ENCODE results near the gene APOBEC3B.
"Not testable (repeated sequence)": the region's sequence is repeated elsewhere in the genome, so short reads cannot be mapped to it uniquely, and the experiment has no call there.

Gene APOBEC3B

DNA sequence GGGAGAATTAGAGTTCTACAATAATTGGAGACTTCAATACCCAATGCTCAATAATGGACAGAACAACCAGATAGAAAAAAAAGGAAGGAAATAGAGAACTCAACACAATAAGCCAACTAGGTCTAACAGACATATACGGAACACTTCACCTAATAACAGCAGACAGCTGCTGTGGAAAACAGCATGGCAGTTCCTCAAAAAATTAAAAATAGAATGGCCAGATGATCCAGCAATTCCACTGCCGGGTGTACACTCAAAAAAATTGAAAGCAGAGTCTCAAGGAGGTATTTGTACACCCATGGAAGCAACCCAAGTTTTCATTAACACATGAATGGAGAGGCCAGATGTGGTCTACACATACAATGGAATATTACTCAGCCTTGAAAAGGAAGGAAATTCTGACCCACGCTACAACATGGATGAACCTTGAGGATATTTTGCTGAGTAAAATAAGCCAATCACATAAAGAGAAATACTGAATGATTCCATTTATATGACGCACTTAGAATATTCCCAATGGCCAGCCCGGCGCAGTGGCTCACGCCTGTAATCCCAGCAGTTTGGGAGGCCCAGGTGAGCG is 26.2 kb downstream of the APOBEC3B start:
- DNase-seq, result not testable (repeated sequence)

DNA sequence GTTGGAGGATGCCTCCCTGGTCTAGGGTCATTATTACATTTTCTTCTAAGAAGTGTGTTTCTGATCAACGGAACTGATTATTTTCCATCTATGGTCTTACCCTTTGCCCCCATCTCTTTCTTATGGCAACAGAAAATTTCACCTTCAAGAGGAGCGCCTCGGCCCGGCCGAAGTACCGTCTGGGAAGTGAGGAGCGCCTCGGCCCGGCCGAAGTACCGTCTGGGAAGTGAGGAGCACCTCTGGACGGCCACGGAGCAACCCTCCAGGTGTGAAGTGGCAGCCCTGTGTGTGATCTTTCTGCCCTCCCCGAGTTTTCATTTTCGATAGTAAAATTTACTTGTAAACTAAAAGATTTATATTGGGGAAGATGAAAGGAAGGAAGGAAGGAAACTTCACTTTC is 28.8 kb downstream of the APOBEC3B start:
- DNase-seq, result no peak

DNA sequence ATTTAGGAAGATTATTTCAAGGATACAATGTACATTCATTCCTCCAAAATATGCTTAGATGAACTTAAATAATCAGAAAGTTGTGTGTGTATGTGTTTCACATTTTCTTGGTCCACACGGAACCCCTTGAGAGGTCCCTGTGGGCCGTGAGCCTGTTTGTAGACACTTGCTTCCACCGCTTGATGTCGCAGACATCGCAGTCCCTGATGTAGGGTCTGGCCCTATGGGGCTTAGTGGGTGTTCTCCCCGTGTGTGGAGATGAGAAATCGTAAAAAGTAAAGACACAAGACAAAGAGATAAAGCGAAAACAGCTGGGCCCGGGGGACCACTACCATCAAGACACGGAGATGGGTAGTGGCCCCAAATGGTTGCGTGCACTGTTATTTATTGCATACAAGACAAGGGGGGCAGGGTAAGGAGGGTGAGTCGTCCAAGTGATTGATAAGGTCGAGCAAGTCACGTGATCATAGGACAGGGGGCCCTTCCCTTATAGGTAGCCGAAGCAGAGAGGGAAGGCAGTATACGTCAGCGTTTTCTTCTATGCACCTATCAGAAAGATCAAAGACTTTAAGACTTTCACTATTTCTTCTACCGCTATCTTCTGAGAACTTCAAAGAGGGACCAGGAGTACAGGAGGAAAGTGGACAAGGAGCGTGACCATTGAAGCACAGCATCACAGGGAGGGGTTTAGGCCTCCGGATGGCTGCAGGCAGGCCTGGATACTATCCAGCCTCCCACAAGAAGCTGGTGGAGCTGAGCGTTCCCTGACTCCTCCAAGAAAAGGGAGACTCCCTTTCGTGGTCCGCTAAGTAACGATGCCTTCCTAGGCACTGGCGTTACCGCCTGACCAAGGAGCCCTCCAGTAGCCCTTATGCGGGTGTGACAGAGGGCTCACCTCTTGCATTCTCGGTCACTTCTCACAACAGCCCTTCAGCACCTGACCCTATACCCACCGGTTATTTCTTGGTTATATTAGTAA is 30.7 kb downstream of the APOBEC3B start:
- DNase-seq, result peak; percentile 9

DNA sequence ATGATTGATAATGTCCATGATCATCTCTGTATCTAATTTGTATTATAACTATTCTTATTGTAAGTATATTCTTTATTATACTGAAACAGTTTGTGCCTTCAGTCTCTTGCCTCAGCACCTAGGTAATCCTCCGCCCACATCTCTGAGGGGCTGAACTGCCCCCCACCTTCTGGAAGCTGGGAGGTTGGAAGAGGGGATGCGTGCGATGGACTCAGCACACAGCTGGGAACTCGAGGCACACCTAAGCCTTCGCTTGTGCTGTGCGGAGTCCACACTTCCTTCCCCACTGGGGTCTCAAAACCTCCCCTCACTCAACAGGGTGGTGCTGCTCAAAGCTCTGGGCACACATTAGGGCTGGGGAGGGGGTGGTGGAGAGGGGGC is 31.4 kb downstream of the APOBEC3B start:
- peak; percentile 25 for DNase-seq

DNA sequence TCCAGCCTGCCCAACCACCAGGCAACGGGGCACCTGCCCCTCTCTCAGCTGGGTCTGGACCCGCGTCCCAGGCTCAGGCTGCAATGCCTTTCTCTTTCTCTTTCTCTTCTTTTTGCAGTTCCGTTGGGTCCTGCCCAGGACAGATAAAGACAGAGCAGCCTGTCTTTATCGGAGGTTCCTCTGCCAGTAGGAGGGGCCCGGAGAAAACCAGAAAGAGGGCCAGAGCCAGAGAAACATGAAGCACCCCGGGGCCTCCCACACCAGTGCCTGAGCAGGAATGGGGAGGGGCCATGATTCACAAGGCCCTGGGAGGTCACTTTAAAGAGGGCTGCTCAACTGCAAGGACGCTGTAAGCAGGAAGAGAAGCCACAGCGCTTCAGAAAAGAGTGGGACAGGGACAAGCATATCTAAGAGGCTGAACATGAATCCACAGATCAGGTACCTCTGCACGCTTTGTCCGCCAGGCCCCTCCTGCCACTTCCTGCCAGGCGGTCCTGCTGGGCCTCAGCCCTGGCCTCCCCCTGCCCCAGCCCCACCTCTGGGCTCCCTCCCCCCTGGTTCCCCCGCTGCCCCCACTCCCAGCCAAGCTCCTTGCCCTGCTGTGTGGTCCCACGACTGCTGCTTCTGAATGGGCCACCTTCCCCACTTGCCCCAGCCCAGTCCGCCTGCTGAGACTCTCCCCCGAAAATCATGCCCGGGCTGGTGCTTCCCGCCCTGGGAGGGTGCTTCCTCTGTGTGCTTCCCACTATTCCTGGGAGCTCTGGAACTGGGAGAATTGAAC is 32.0 kb downstream of the APOBEC3B start, which contains the start of gene APOBEC3C:
TSS of gene APOBEC3C (plus strand) at position 316 of the 781 bp plus-strand sequence. CDS start at position 422, 106 bp downstream.
- peak; percentile 72 for DNase-seq

DNA sequence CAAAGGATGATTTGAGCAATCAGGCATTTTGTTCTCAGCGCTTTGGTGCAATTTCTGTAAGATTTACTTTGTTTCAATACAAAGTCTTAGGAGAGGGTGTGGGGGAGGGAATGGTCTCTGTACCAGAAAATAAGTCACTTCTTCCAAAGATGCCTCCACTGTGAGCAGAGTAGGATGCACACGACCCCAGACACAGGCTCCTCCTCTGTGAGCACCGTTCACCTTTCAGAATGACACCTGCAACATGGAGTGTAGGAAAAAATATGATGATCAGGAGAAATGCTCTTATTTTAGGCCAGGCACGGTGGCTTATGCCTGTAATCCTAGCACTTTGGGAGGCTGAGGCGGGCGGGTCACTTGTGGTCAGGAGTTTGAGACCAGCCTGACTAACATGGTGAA is 32.6 kb downstream of the APOBEC3B start:
- not testable (repeated sequence) for DNase-seq

DNA sequence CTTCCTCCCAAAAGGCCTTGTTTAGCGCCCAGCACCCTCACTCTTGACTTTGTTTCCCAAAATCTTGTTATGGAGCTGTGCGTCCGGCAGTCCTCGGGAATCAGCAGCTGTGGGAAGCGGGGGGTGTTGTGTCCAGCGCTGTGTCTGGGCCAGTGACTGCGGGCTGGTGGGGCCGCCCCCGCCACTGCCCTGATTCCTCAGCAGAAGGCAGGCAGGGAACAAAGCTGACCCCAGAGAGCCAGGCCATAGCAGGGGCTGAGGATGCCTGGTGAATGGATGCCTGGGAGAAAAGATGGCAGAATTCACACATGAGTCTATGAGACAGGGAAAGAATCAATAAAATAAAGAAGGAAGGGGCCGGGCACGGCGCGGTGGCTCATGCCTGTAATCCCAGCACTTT is 34.4 kb downstream of the APOBEC3B start:
- no peak for DNase-seq

DNA sequence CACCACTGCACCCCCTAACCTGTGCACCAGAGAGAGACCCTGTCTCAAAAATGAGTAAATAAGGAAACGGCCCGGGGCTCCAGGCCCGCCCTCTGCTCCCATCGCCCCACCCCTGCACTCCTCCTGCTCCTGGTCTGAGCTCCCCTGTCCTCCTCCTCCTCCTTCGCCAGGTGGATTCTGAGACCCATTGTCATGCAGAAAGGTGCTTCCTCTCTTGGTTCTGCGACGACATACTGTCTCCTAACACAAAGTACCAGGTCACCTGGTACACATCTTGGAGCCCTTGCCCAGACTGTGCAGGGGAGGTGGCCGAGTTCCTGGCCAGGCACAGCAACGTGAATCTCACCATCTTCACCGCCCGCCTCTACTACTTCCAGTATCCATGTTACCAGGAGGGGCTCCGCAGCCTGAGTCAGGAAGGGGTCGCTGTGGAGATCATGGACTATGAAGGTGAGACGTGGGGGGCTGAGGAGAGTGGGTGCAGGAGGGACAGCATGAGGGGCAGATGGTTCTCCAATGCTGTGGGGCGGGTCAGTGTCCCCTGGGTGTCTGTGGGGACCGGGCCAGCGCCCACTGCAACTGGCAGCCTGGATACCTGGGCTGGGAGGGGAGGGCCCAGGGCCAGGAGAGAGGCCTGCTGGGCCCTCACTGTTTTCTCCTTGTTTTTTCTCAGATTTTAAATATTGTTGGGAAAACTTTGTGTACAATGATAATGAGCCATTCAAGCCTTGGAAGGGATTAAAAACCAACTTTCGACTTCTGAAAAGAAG is 35.6 kb downstream of the APOBEC3B start:
- no peak for DNase-seq

DNA sequence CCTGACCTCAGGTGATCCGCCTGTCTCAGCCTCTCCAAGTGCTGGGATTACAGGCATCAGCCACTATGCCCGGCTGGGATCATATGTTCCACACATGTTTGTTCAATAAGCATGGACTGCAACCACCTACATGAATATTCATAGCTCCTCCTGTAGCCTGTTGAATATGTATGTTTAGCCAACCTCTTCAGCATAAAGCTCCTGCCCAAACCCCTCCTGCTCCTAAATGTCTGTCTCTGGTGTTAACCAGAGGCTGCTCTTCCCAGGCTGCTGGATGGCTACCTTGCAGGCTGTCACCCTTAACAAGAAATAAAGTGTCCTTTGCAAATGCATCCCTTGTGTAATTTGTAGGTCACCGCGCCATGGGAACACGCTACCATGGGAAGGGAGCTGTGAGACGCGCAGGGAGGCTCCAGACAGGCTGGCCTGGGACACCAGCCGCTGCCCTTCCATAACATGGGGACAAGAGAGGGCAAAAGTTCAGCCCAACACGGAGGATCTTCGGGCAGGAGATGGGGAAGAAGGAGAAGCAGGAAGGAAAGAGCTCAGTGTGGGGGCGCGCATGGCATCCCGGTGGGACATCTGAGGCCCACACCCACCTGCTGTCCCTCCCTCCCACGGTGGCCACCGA is 38.0 kb downstream of the APOBEC3B start:
- peak; percentile 35 for DNase-seq

DNA sequence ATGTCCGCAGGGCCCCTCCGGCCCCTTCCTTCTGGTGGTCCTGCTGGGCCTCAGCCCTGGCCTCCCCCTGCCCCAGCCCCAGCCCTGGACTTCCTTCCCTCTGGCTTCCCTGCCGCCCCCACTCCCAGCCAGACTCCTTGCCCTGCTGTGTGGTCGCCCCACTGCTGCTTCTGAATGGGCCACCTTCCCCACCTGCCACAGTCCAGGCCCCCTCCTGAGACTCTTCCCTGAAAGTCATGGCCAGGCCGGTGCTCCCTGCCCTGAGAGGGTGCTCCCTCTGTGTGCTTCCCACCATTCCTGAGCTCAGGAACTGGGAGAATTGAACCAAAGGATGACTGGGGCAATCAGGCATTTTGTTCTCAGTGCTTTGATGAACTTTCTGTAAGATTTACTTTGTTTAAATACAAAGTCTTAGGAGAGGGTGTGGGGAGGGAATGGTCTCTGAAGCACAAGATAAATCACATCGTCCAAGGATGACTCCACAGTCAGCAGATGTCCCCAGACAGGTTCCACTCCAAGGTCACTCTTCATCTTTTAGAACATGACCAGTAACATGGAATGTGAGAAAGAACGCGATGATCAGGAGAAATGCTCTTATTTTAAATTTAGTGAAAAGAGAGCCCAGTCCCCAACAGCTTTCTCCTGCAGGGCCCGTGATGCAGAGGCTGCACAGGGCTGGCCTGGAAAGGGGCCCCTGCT is 39.6 kb downstream of the APOBEC3B start:
- DNase-seq, result no peak

DNA sequence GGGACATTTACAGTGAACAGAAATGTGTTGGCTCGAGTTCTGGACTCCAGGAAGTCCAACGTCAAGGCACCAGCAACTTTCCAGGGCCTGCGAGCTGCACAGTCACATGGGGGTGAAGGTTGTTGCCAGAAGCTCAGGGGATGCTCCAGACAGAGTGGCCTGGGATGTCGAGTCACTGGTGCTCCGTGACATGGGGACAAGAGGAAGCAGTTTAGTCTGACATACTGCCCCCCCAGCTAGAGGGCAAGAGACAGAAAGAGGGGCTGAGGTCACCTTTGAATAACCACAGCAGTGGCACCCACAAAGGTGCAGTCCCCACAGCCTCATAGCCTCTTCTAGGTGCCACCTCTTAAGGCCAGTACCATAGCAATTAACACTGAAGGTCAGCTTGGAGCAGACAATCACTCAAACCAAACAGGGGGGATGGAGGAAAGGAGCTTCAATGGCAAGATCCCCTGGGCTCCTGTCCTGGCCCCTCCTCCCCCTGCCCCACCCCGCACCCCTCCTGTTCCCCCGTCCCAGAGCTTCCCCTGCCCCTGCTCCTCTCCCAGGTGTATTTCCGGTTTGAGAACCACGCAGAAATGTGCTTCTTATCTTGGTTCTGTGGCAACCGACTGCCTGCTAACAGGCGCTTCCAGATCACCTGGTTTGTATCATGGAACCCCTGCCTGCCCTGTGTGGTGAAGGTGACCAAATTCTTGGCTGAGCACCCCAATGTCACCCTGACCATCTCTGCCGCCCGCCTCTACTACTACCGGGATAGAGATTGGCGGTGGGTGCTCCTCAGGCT is 42.6 kb downstream of the APOBEC3B start:
- no peak for DNase-seq

DNA sequence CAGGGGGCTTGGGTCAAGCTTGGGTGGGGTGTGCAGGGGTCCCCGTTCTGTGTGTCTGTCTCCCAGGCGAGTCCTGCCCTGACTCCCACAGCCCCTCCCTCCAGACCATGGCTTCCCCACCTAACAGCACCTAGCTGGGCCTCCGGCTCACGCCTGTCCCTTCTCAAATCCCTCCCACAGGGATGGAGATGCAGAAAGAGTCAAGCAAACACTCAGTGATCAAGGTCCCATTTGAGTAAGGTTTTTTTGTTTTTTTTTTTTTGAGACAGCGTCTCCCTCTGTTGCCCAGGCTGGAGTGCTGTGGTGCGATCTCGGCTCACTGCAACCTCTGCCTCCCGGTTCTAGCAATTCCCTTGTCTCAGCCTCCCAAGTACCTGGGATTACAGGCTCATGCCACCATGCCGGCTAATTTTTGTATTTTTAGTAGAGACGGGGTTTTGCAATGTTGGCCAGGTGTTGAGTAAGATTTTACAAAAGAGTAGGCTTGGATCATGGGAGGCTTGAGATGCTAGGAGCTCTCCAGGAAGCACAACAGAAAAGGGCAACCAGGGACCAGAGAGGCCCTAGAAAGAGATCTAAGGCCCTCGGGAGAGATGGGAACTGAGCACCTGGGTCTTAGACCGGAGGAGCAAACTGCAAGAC is 44.5 kb downstream of the APOBEC3B start:
- DNase-seq, result no peak

DNA sequence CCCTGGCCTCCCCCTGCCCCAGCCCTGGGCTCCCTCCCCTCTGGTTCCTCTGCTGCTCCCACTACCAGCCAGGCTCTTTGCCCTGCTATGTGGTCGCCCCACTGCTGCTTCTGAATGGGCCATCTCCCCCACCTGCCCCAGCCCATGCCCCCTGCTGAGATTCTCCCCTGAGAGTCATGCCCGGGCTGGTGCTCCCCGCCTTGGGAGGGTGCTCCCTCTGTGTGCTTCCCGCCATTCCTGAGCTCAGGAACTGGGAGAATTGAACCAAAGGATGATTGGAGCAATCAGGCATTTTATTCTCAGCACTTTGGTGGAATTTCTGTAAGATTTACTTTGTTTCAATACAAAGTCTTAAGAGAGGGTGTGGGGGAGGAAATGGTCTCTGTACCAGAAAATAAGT is 45.6 kb downstream of the APOBEC3B start:
- no peak for DNase-seq

DNA sequence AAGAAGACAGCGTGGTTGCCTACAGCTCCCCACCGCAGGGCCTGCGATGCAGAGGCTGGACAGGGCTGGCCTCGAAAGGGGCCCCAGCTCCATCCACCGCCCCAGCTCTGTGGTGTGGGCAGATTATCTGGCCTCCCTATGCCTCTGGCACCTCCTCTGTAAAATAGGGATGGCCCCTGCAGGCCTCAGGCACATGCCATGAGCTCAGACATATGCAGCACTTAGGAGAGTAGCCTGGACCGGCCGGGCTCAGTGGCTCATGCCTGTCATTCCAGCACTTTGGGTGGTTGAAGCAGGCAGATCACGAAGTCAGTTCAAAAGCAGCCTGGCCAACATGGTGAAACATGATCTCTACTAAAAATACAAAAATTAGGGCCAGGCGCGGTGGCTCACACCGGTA is 46.1 kb downstream of the APOBEC3B start:
- no peak for DNase-seq

DNA sequence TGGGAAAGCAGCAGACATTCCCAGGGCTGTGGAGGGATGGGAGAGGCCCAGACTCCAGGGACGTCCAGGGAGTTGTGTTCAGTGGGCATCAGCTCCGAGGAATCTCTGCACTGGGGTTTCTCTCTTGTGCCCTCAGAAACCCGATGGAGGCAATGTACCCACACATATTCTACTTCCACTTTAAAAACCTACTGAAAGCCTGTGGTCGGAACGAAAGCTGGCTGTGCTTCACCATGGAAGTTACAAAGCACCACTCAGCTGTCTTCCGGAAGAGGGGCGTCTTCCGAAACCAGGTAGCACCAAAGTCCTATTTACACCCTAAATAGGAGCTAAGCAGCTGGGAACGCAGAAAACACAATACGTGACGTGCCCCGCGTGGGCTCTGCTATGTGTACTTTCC is 47.1 kb downstream of the APOBEC3B start:
- no peak for DNase-seq

DNA sequence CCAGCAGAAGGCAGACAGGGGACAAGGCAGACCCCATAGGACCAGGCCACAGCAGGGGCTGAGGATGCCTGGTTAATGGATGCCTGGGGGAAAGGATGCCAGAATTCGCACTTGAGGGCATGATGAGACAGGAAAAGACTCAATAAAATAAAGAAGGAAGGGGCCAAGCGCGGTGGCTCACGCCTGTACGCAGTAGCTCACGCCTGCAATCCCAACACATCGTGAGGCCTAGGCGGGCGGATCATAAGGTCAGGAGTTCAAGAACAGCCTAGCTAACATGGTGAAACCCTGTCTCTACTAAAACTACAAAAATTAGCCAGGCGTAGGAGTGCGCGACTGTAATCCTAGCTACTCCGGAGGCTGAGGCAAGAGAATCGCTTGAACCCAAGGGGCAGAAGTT is 48.6 kb downstream of the APOBEC3B start:
- no peak for DNase-seq

DNA sequence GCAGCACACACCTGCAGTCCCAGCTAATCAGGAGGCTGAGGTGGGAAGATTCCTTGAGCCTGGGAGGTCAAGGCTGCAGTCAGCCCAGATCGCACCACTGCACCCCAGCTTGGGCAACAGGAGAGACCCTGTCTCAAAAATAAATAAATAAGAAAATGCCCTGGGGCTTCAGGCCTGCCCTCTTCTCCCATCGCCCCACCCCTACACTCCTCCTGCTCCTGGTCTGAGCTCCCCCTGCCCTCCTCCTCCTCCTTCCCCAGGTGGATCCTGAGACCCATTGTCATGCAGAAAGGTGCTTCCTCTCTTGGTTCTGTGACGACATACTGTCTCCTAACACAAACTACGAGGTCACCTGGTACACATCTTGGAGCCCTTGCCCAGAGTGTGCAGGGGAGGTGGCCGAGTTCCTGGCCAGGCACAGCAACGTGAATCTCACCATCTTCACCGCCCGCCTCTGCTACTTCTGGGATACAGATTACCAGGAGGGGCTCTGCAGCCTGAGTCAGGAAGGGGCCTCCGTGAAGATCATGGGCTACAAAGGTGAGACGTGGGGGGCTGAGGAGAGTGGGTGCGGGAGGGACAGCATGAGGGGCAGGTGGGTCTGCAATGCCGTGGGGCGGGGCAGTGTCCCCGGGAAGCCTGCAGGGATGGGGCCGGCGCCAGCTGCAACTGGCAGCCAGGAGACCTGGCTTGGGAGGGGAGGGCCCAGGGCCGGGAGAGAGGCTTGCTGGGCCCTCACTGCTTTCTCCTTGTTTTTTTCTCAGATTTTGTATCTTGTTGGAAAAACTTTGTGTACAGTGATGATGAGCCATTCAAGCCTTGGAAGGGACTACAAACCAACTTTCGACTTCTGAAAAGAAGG is 49.5 kb downstream of the APOBEC3B start:
- not testable (repeated sequence) for DNase-seq

DNA sequence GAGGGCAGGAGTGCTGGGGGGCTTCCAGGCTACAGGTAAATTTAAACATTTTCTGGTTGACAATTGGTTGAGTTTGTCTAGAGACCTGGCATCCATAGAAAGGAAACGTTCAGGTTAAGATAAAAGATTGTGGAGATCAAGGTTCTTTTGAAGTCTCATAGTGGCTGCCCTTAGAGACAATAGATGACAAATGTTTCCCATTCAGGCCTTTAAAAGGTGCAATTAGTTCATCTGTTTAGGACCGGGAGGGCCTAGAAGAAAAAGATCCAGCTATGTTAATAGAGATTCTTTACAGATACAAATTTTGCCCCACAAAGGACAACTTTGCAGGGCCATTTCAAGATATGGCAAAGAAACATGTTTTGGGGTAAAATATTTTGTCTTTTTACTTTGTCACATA is 54.9 kb downstream of the APOBEC3B start:
- not testable (repeated sequence) for DNase-seq
